ENCODE data around the gene MTX2. TPM values are rescaled to one million over a fixed set of nuclear protein-coding genes. Genes with fewer than 3 reads are reported as not detected.

MTX2 gene
- 38.7 TPM for polyA plus RNA-seq
- long read RNA-seq, donor 1, transcript MTX2-201 (10 exons, 1,364 nt), result major isoform, 6 of 6 reads
- long read RNA-seq, donor 1, partial matches to known transcripts, result 0 of 6 reads
- long read RNA-seq, donor 1, other reads (novel, unspliced or antisense), result 0 of 6 reads
- long read RNA-seq, donor 2, transcript MTX2-201 (10 exons, 1,364 nt), result major isoform, 10 of 12 reads
- long read RNA-seq, donor 2, partial matches to known transcripts, result 0 of 12 reads
- long read RNA-seq, donor 2, other reads (novel, unspliced or antisense), result 0 of 12 reads
- long read RNA-seq, donor 3, result 0 reads
- long read RNA-seq, donor 4, partial matches to known transcripts, result 0 of 2 reads
- long read RNA-seq, donor 4, other reads (novel, unspliced or antisense), result 0 of 2 reads
- long read RNA-seq, donor 5, transcript MTX2-201 (10 exons, 1,364 nt), result major isoform, 13 of 13 reads
- long read RNA-seq, donor 5, partial matches to known transcripts, result 0 of 13 reads
- long read RNA-seq, donor 5, other reads (novel, unspliced or antisense), result 0 of 13 reads
- long read RNA-seq, donor 6, transcript MTX2-201 (10 exons, 1,364 nt), result major isoform, 16 of 16 reads
- long read RNA-seq, donor 6, partial matches to known transcripts, result 0 of 16 reads
- long read RNA-seq, donor 6, other reads (novel, unspliced or antisense), result 0 of 16 reads
- long read RNA-seq, donor 7, transcript MTX2-201 (10 exons, 1,364 nt), result major isoform, 12 of 13 reads
- long read RNA-seq, donor 7, partial matches to known transcripts, result 0 of 13 reads
- long read RNA-seq, donor 7, other reads (novel, unspliced or antisense), result 0 of 13 reads
- long read RNA-seq, donor 8, transcript MTX2-201 (10 exons, 1,364 nt), result major isoform, 22 of 23 reads
- long read RNA-seq, donor 8, partial matches to known transcripts, result 0 of 23 reads
- long read RNA-seq, donor 8, other reads (novel, unspliced or antisense), result 0 of 23 reads
- long read RNA-seq, donor 9, transcript MTX2-201 (10 exons, 1,364 nt), result major isoform, 20 of 22 reads
- long read RNA-seq, donor 9, partial matches to known transcripts, result 0 of 22 reads
- long read RNA-seq, donor 9, other reads (novel, unspliced or antisense), result 0 of 22 reads
- long read RNA-seq, donor 10, transcript MTX2-201 (10 exons, 1,364 nt), result major isoform, 15 of 18 reads
- long read RNA-seq, donor 10, partial matches to known transcripts, result 0 of 18 reads
- long read RNA-seq, donor 10, other reads (novel, unspliced or antisense), result 0 of 18 reads
- long read RNA-seq, donor 11, transcript MTX2-201 (10 exons, 1,364 nt), result major isoform, 16 of 22 reads
- long read RNA-seq, donor 11, partial matches to known transcripts, result 5 of 22 reads
- long read RNA-seq, donor 11, other reads (novel, unspliced or antisense), result 0 of 22 reads

DNA sequence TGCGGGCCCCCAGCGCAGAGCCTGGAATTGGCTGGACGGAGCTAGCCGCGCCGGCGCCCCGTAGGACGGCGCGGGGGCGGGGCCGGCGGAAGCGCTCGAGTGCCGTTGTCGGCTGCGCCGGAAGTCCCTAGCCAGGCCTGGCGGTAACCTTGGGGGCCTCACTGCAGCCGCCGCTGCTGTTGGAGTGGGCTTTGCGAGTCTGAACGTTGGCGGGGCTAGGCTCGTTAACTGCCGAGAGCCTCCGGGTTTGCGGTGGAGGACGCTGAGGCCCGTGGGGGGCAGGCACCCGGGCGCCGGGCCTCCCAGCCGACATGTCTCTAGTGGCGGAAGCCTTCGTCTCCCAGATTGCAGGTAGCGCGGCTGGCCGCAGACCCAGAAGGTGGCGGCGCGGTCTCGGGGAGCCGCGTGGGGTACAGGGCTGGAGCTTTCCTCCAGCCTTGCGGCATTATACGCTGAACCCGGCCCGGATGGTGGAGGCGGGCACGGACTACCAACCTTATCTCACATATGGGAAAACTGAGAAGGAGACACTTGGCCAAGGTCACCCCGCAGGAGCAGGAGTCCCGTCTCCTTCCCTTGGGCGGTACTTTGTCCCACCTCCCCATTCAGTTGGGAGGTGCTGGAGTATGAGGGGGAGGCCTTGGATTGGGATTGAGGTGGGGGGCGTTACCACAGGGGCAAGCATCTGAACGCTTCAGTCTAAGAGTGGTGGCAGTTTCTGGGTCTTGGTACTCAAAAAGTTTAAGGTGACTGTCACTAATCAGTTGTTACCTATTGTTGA is at the start of gene MTX2:
MTX2 (plus strand) TSS at position 124 of the 781 bp plus-strand sequence; CDS start at position 312, 188 bp downstream.
- Histone ChIP-seq H3K36me3 (ENCODE audit: control insufficient read depth, insufficient read depth, low read length) (no peaks in the 10 kb centered on the region), H3K27ac (ENCODE audit: low read length) (peak within 1 kb of the TSS; percentile 93), H3K27me3 (ENCODE audit: control insufficient read depth, insufficient read depth, low read length) (peaks cover 6% of the 10 kb centered on the region), H3K4me1 (ENCODE audit: control insufficient read depth, insufficient read depth, low read length) (no peaks in the 10 kb centered on the region), H3K4me3 (ENCODE audit: low read length) (peak within 1 kb of the TSS; percentile 99), H3K9me3 (ENCODE audit: control insufficient read depth, low read depth, low read length) (no peaks in the 10 kb centered on the region)
- no CpG with 5 or more reads among the region's 58 CpGs for whole genome bisulfite sequencing (ENCODE audit: insufficient coverage, low lambda C conversion rate)
- DNase-seq, result peak; percentile 69 to 95

DNA sequence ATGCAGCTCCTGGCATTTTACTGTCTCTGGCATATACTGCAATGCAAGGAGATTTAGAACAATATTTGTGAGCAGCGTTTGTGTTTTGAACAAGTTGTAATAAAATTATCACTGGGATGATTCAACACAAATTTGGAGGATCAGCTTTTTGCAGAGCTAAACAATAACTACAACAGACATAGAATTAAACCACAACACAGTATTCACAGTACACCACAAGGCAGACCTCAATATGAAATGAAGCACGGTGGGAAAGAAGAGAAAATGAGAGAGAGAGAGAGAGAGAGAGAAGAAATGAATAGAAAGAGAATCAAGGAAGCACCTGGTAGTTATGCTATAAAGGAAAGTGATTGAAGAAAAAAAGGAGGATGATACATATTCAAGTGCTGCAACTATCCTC is 41.4 kb upstream of the MTX2 start:
- Histone ChIP-seq H3K36me3 (ENCODE audit: control insufficient read depth, insufficient read depth, low read length) (no peaks in the 10 kb centered on the region), H3K4me3 (ENCODE audit: low read length) (no peak overlapping the region), H3K4me1 (ENCODE audit: control insufficient read depth, insufficient read depth, low read length) (no peaks in the 10 kb centered on the region), H3K9me3 (ENCODE audit: control insufficient read depth, low read depth, low read length) (no peaks in the 10 kb centered on the region), H3K27ac (ENCODE audit: low read length) (no peak overlapping the region), H3K27me3 (ENCODE audit: control insufficient read depth, insufficient read depth, low read length) (peaks cover 8% of the 10 kb centered on the region)
- no peak for DNase-seq
- 91% methylated on average over 1 of the region's 2 CpGs for WGBS (ENCODE audit: insufficient coverage, low lambda C conversion rate)

DNA sequence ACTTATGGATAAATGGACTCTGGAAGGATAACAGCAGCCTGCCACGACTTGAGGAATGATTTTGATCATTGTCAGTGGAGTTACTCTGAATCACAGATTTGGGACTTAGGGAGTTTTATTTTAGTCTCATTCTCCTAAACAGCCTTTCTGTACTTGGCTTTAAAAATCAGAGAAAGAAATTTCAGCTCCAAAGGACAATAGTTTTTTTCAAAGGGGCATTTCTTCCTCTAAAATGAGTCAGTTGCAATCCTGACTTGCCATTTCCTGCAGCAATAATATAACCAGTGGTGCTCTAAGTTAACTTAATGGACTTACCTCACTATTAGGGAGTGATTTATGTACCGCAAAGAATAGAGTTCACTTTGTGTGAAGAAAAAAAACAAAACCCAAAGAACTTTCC is 35.1 kb upstream of the MTX2 start:
- Histone ChIP-seq H3K4me3 (ENCODE audit: low read length) (no peak overlapping the region), H3K27me3 (ENCODE audit: control insufficient read depth, insufficient read depth, low read length) (peaks cover 3% of the 10 kb centered on the region), H3K36me3 (ENCODE audit: control insufficient read depth, insufficient read depth, low read length) (no peaks in the 10 kb centered on the region), H3K9me3 (ENCODE audit: control insufficient read depth, low read depth, low read length) (no peaks in the 10 kb centered on the region), H3K27ac (ENCODE audit: low read length) (no peak overlapping the region), H3K4me1 (ENCODE audit: control insufficient read depth, insufficient read depth, low read length) (no peaks in the 10 kb centered on the region)
- 71% methylated on average over 1 of the region's 2 CpGs for WGBS (ENCODE audit: insufficient coverage, low lambda C conversion rate)
- no peak for DNase-seq

DNA sequence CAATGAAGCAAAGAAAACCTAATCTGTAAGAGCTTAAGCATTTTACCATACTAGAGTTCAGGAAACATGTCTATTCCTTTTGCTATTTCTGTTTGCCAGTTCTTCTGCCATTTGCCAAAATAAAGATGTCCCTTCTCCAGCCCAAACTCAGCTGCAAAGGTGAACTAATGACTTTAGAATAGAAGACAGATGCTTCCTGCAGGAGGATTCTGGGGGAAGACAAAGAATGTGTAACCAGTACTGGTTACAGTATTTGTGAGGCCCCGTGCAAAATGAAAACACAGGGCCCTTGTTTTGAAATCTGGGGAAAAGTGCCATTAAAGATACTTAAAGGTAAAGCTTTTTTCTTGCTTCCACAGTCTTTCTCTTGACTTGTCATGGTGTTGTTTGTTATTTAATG is 34.3 kb upstream of the MTX2 start:
- no peaks in the 10 kb centered on the region for H3K9me3 ChIP-seq (ENCODE audit: control insufficient read depth, low read depth, low read length)
- H3K4me1 ChIP-seq (ENCODE audit: control insufficient read depth, insufficient read depth, low read length), result no peaks in the 10 kb centered on the region
- peaks cover 3% of the 10 kb centered on the region for H3K27me3 ChIP-seq (ENCODE audit: control insufficient read depth, insufficient read depth, low read length)
- no CpG with 5 or more reads among the region's 1 CpG for WGBS (ENCODE audit: insufficient coverage, low lambda C conversion rate)
- no peak overlapping the region for H3K27ac ChIP-seq (ENCODE audit: low read length)
- H3K4me3 ChIP-seq (ENCODE audit: low read length), result no peak overlapping the region
- no peak for DNase-seq
- no peaks in the 10 kb centered on the region for H3K36me3 ChIP-seq (ENCODE audit: control insufficient read depth, insufficient read depth, low read length)

DNA sequence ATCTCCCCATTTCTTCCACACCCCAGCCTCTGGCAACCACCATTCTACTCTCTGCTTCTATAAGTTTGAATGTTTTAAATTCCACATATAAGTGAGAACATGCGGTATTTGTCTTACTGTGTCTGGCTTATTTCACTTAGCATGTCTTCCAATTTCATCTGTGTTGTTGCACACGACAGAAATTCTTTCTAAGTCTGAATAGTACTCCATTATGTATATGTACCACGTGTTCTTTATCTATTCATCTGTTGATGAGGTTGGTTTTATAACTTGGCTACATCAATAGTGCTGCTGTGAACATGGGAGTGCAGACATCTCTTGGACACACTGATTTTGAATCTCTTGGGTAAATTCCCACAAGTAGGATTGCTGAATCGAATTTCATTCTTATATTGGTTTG is 31.8 kb upstream of the MTX2 start:
- H3K4me1 ChIP-seq (ENCODE audit: control insufficient read depth, insufficient read depth, low read length), result no peaks in the 10 kb centered on the region
- WGBS (ENCODE audit: insufficient coverage, low lambda C conversion rate), result 76% methylated on average over 2 of the region's 4 CpGs
- DNase-seq, result no peak
- H3K27ac ChIP-seq (ENCODE audit: low read length), result no peak overlapping the region
- H3K4me3 ChIP-seq (ENCODE audit: low read length), result no peak overlapping the region
- no peaks in the 10 kb centered on the region for H3K9me3 ChIP-seq (ENCODE audit: control insufficient read depth, low read depth, low read length)
- H3K36me3 ChIP-seq (ENCODE audit: control insufficient read depth, insufficient read depth, low read length), result no peaks in the 10 kb centered on the region
- peaks cover 4% of the 10 kb centered on the region for H3K27me3 ChIP-seq (ENCODE audit: control insufficient read depth, insufficient read depth, low read length)

DNA sequence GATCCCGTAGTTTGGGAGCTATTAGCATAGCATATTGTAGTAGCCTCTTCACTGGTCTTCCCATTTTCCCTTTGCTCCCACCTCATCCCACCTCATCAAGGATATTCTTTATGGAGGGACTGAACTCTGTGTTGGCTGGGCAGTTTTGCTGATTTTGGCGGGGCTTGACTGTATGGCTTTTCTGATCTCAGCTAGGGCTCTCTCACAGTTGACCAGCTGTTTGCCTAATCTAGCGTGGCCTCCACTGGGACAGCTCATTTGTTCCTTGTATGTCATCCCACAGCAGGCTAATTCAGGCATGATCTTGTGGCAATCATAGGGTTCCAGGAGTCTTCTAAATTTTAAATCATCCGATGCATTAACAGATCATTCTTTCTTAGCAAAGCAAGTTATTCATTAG is 30.2 kb upstream of the MTX2 start:
- no peaks in the 10 kb centered on the region for H3K4me1 ChIP-seq (ENCODE audit: control insufficient read depth, insufficient read depth, low read length)
- WGBS (ENCODE audit: insufficient coverage, low lambda C conversion rate), result 82% methylated on average over 1 of the region's 4 CpGs
- peaks cover 4% of the 10 kb centered on the region for H3K27me3 ChIP-seq (ENCODE audit: control insufficient read depth, insufficient read depth, low read length)
- no peak overlapping the region for H3K4me3 ChIP-seq (ENCODE audit: low read length)
- no peaks in the 10 kb centered on the region for H3K36me3 ChIP-seq (ENCODE audit: control insufficient read depth, insufficient read depth, low read length)
- H3K9me3 ChIP-seq (ENCODE audit: control insufficient read depth, low read depth, low read length), result no peaks in the 10 kb centered on the region
- DNase-seq, result no peak
- H3K27ac ChIP-seq (ENCODE audit: low read length), result no peak overlapping the region

DNA sequence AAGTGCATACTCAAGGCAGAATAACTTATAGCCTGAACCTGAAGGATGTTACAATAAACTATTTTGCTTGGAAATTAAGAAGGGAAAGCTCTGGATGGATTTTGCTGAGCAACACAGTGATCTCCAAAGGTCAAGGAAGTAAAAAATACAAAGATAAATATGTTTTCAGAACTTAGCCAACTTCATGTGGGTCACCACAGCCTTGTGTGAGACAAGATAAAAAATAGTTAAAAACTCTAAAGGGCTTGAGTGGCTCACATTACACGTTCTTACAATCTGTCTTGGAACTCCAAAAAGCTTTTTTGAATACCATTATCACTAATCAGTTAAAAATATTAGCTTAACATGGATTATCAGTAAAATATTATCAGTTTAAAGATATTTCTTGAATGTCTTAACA is 28.9 kb upstream of the MTX2 start:
- Histone ChIP-seq H3K9me3 (ENCODE audit: control insufficient read depth, low read depth, low read length) (no peaks in the 10 kb centered on the region), H3K27ac (ENCODE audit: low read length) (no peak overlapping the region), H3K4me1 (ENCODE audit: control insufficient read depth, insufficient read depth, low read length) (no peaks in the 10 kb centered on the region), H3K27me3 (ENCODE audit: control insufficient read depth, insufficient read depth, low read length) (peaks cover 8% of the 10 kb centered on the region), H3K36me3 (ENCODE audit: control insufficient read depth, insufficient read depth, low read length) (no peaks in the 10 kb centered on the region), H3K4me3 (ENCODE audit: low read length) (no peak overlapping the region)
- no peak for DNase-seq
- WGBS (ENCODE audit: insufficient coverage, low lambda C conversion rate), result no CpG with 5 or more reads among the region's 1 CpG

DNA sequence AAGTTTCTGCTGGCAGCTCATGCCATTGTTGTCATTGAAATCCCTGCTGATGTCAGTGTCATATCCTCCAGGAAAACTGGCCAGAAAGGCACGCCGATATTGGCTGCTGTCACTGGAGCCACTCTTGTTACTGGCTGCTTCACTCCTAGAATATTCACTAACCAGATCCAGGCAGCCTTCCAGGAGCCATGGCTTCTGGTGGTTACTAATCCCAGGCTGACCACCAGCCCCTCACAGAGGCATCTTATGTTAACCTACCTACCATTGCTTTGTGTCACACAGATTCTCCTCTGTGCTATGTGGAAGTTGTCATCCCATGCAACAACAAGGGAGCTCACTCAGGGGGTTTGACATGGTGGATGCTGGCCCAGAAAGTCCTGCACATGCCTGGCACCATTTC is 27.0 kb upstream of the MTX2 start:
- H3K9me3 ChIP-seq (ENCODE audit: control insufficient read depth, low read depth, low read length), result no peaks in the 10 kb centered on the region
- no peak overlapping the region for H3K27ac ChIP-seq (ENCODE audit: low read length)
- no peak overlapping the region for H3K4me3 ChIP-seq (ENCODE audit: low read length)
- H3K36me3 ChIP-seq (ENCODE audit: control insufficient read depth, insufficient read depth, low read length), result no peaks in the 10 kb centered on the region
- WGBS (ENCODE audit: insufficient coverage, low lambda C conversion rate), result no CpG with 5 or more reads among the region's 2 CpGs
- peaks cover 7% of the 10 kb centered on the region for H3K27me3 ChIP-seq (ENCODE audit: control insufficient read depth, insufficient read depth, low read length)
- no peaks in the 10 kb centered on the region for H3K4me1 ChIP-seq (ENCODE audit: control insufficient read depth, insufficient read depth, low read length)
- no peak for DNase-seq

DNA sequence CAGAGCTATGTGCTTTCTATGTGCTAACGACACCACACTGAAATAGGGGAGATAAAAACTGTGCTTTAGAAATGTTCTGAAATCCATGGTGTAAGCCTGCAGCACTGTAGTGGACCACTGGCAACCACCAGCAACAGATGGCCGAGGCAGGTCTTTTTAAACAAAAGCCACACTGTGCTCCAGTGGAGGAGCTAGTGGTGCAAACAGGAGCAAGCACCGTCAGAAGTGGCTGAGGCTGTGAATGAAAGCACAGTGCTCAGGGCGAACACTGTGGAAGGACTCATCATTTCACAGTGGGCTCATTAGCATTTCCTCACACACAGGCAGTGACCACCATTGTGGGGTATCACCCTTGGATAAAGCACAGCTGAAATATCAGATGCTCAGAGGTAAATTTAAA is 22.9 kb upstream of the MTX2 start:
- no peak overlapping the region for H3K27ac ChIP-seq (ENCODE audit: low read length)
- no peak for DNase-seq
- H3K9me3 ChIP-seq (ENCODE audit: control insufficient read depth, low read depth, low read length), result no peaks in the 10 kb centered on the region
- no CpG with 5 or more reads among the region's 4 CpGs for WGBS (ENCODE audit: insufficient coverage, low lambda C conversion rate)
- H3K27me3 ChIP-seq (ENCODE audit: control insufficient read depth, insufficient read depth, low read length), result peaks cover 7% of the 10 kb centered on the region
- H3K4me1 ChIP-seq (ENCODE audit: control insufficient read depth, insufficient read depth, low read length), result no peaks in the 10 kb centered on the region
- no peaks in the 10 kb centered on the region for H3K36me3 ChIP-seq (ENCODE audit: control insufficient read depth, insufficient read depth, low read length)
- H3K4me3 ChIP-seq (ENCODE audit: low read length), result no peak overlapping the region

Measured in large intestine (tissue), 12 donors.